Gastroesophageal sphincter (tissue), 4 donors: ENCODE measurements around the gene SLC6A8. TPM values are rescaled to one million over a fixed set of nuclear protein-coding genes. Genes with fewer than 3 reads are reported as not detected.

Experiments used
- ATAC-seq: fragments of 150-250 bp; one replicate; pipeline ENCODE4 v1.9.1; 2016; ENCODE audit warnings: mild to moderate bottlenecking, moderate library complexity
- H3K27ac ChIP-seq, 4 donors: fragments of 200-600 bp; sonication (generic) in 3 of 4; 1 replicate in 3 of 4; 2 replicates in 1 of 4; pipeline ENCODE4 v1.5.1; 2016 to 2019
- H3K27me3 ChIP-seq: fragments of 200-600 bp; sonication (generic); one replicate; pipeline ENCODE4 v1.5.1; 2019
- H3K36me3 ChIP-seq, 2 donors: fragments of 200-600 bp; sonication (generic); one replicate each; pipeline ENCODE4 v1.5.1; 2019; ENCODE audit warnings: control low read depth in 1 of 2
- H3K4me1 ChIP-seq, 3 donors: fragments of 200-600 bp; sonication (generic); 1 replicate in 2 of 3; 2 replicates in 1 of 3; pipeline ENCODE4 v1.5.1; 2016 to 2019; ENCODE audit warnings: control low read depth in 2 of 3
- H3K4me3 ChIP-seq, 2 donors: fragments of 200-600 bp; sonication (generic); one replicate each; pipeline ENCODE4 v1.5.1; 2019; ENCODE audit warnings: mild to moderate bottlenecking in 1 of 2, moderate library complexity in 1 of 2
- H3K9me3 ChIP-seq, 3 donors: fragments of 200-600 bp; sonication (generic); one replicate each; pipeline ENCODE4 v1.5.1; 2017 to 2019; ENCODE audit warnings: control low read depth in 2 of 3
- CTCF ChIP-seq, 4 experiments: fragments of 200-600 bp in 2 of 4; fragments of 450-650 bp in 2 of 4; sonication (generic) in 1 of 4; IDR thresholded peaks; one replicate each; pipeline ENCODE4 v1.5.1; 2017 to 2019; ENCODE audit warnings: antibody characterized with exemption in 4 of 4, mild to moderate bottlenecking in 2 of 4, moderate library complexity in 2 of 4
- EP300 ChIP-seq: sonication (generic); formaldehyde crosslinking; IDR thresholded peaks from one replicate; pipeline ENCODE4 v1.6.1; 2017; ENCODE audit warnings: antibody characterized with exemption, mild to moderate bottlenecking
- POLR2A ChIP-seq, 2 donors: fragments of 450-650 bp; IDR thresholded peaks; one replicate each; pipeline ENCODE4 v1.6.1; 2017; ENCODE audit warnings: antibody characterized with exemption in 2 of 2, mild to moderate bottlenecking in 2 of 2, moderate library complexity in 1 of 2
- POLR2AphosphoS5 ChIP-seq: sonication (generic); formaldehyde crosslinking; IDR thresholded peaks from one replicate; pipeline ENCODE4 v1.6.1; 2017; ENCODE audit warnings: antibody characterized with exemption
- WGBS, 2 donors: methylation state at CpG; one replicate each; pipeline ENCODE4 v1.1.5; 2018; ENCODE audit warnings: low coverage in 1 of 2; 5-methylcytosine and 5-hydroxymethylcytosine counted together
- total RNA-seq, 4 donors: library from RNA; depleted of rRNA; stranded (reverse); fragments of >200 nt; gene quantifications; one replicate each; pipeline ENCODE4 v1.1.0, GENCODE V29; 2016

The SLC6A8 gene
- total RNA-seq, 4 donors from 2014 or later = 25.3 to 86.6 (median 37.9) TPM

DNA sequence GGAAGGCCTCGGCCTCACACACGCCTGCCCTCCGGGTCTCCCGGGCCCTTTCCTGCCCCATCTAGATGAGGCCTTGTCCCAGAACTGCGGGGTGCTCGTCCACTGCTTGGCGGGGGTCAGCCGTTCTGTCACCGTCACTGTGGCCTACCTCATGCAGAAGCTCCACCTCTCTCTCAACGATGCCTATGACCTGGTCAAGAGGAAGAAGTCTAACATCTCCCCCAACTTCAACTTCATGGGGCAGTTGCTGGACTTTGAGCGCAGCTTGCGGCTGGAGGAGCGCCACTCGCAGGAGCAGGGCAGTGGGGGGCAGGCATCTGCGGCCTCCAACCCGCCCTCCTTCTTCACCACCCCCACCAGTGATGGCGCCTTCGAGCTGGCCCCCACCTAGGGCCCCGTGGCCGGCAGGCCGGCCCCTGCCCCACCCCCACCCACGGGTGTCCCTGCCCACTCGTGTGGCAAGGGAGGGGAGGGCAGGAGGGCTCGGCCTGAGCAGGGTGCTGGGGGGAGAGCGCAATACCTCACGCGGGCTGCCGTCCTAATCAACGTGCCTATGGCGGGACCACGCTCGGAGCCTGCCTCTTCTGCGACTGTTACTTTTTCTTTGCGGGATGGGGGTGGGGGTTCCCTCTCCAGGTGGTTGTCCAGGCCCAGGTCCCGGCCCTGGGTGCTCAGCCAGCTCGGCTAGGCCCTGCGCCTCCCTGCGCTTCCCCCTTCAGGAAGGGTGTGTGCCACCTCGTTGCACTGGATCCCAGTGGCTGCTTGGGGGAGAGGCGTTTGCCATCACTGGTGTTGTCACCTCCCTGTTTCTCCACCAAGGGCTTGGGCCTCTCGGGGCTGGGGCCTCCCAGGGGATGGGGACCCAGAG is 37.6 kb upstream of the SLC6A8 start:
- peaks cover 0 to 5% (median 0%) of the 10 kb centered on the region in 3 donors for H3K9me3 ChIP-seq
- H3K4me3 ChIP-seq = no peak overlapping the region
- H3K4me1 ChIP-seq = peaks cover 0 to 17% (median 0%) of the 10 kb centered on the region in 3 donors
- TF ChIP-seq EP300 (no peak), POLR2AphosphoS5 (no peak), POLR2A (IDR thresholded peaks at IDR 0.05) (no peak), CTCF (IDR thresholded peaks at IDR 0.05) (no peak)
- no peak overlapping the region for H3K27ac ChIP-seq
- no peak for ATAC-seq
- no CpG with 5 or more reads among the region's 41 CpGs for WGBS, 2 donors
- peaks cover 52% of the 10 kb centered on the region for H3K27me3 ChIP-seq
- H3K36me3 ChIP-seq = no peaks in the 10 kb centered on the region

GRCh38 chrX:153650959-153651358 is 36.8 kb upstream of the SLC6A8 start:
- H3K9me3 ChIP-seq = peaks cover 0 to 5% (median 0%) of the 10 kb centered on the region in 3 donors
- H3K4me3 ChIP-seq = no peak overlapping the region
- TF ChIP-seq POLR2AphosphoS5 (no peak), EP300 (no peak), CTCF (IDR thresholded peaks at IDR 0.05) (no peak), POLR2A (IDR thresholded peaks at IDR 0.05) (no peak)
- peaks cover 44% of the 10 kb centered on the region for H3K27me3 ChIP-seq
- 82% methylated on average over 8 of the region's 13 CpGs; no CpG with 5 or more reads in 1 of the 2 donors for WGBS, 2 donors
- peaks cover 0 to 17% (median 0%) of the 10 kb centered on the region in 3 donors for H3K4me1 ChIP-seq
- H3K27ac ChIP-seq = no peak overlapping the region
- no peak for ATAC-seq
- no peaks in the 10 kb centered on the region for H3K36me3 ChIP-seq

DNA sequence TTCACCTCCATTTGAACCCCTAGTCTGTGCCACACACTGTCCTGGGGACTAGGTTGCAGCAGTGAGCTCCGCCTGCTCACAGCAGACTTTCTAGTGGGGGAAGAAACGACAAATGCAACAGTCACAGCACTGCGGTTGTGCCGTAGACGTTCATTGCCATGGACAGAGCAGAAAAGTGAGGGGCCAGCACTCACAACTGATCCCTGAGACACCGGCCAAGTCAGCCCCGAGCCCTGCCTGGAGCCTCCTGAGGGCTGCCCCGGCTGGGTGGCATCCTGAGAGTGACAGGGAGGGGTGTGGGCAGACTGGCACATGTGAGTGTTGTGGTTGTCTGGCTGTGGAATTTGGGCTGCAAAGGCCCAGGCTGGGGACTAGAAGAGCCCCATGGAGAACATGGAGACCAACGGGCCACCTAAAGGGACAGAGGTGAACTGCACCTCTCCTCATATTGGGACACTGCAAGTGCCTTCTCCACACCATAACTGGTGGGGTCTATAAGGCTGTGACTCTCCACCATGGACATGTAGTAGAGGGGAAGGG is 36.1 kb upstream of the SLC6A8 start:
- H3K27me3 ChIP-seq = peaks cover 37% of the 10 kb centered on the region
- ATAC-seq = no peak
- TF ChIP-seq POLR2A (IDR thresholded peaks at IDR 0.05) = no peak
- no peak for TF ChIP-seq CTCF (IDR thresholded peaks at IDR 0.05)
- TF ChIP-seq POLR2AphosphoS5 = no peak
- no peak for TF ChIP-seq EP300

DNA sequence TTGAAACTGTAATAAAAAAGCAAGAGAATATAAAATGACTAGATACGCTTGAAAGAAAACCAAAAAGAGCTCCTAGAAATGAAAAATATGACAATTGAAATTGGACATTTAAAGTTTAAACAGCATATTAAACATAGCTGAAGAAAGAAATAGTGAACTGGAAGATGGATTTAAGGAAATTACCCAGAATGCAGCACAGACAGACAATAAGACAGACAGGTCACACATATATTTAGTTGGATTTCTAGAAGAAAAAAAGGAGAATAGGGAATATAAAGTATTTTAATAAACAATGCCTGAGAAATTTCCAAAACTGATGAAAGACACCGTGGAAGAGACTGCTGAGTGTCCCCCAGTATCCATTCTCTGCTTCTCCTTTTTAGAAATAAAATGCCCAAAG is 34.2 kb upstream of the SLC6A8 start:
- Histone ChIP-seq H3K36me3 (no peaks in the 10 kb centered on the region), H3K9me3 (peaks cover 0 to 5% (median 0%) of the 10 kb centered on the region in 3 donors), H3K27me3 (peaks cover 18% of the 10 kb centered on the region), H3K4me1 (no peaks in the 10 kb centered on the region), H3K27ac (no peak overlapping the region), H3K4me3 (no peak overlapping the region)
- no peak for TF ChIP-seq POLR2A (IDR thresholded peaks at IDR 0.05)
- no peak for ATAC-seq
- 82 to 100% methylated on average over 2 of the region's 2 CpGs for WGBS, 2 donors

More for the DNA sequence above, 36.1 kb upstream of the SLC6A8 start:
- H3K4me3 ChIP-seq = no peak overlapping the region
- H3K4me1 ChIP-seq = peaks cover 0 to 16% (median 0%) of the 10 kb centered on the region in 3 donors
- no peak overlapping the region for H3K27ac ChIP-seq
- WGBS, 2 donors = no CpG with 5 or more reads among the region's 9 CpGs
- H3K36me3 ChIP-seq = no peaks in the 10 kb centered on the region
- H3K9me3 ChIP-seq = peaks cover 0 to 5% (median 0%) of the 10 kb centered on the region in 3 donors

- WGBS, 2 donors = no CpG with 5 or more reads among the region's 9 CpGs
- no peak for ATAC-seq
- Histone ChIP-seq H3K4me1 (peaks cover 0 to 1% (median 0%) of the 10 kb centered on the region in 3 donors), H3K9me3 (peaks cover 0 to 5% (median 0%) of the 10 kb centered on the region in 3 donors), H3K27ac (no peak overlapping the region), H3K4me3 (no peak overlapping the region), H3K27me3 (peaks cover 4% of the 10 kb centered on the region), H3K36me3 (no peaks in the 10 kb centered on the region)
- no peak for TF ChIP-seq POLR2AphosphoS5
- no peak for TF ChIP-seq EP300
- no peak for TF ChIP-seq POLR2A (IDR thresholded peaks at IDR 0.05)
- TF ChIP-seq CTCF (IDR thresholded peaks at IDR 0.05) = no peak
These were observed 30.6 kb upstream of the SLC6A8 start for GRCh38 chrX:153657161-153657560.
